IMR-90 (cell line): Measurements from ENCODE around the gene UBTD1. TPM values are rescaled to one million over a fixed set of nuclear protein-coding genes. Genes with fewer than 3 reads are reported as not detected.
A peak's percentile ranks its signal among the peaks of the same experiment; 100 is the strongest.

ENCODE experiments used
- ATAC-seq: fragments of 200-7000 bp; cut with Tn5 transposase; 2 replicates; pipeline ENCODE4 v1.9.1; 2020; ENCODE audit warnings: low read depth, mild to moderate bottlenecking, moderate library complexity
- BruUV-seq: library from RNA; stranded (reverse); fragments of 400-500 nt; replicated peaks from 2 replicates; lab custom pipeline; 2021; lab: Mats Ljungman, UMichigan
- CTCF ChIA-PET: fragments of 300-600 bp; formaldehyde crosslinking; extraction: SDS; loops from one replicate; lab custom pipeline; 2021; ENCODE audit warnings: antibody characterized with exemption; lab: Yijun Ruan, JAX
- POLR2A ChIA-PET: fragments of 300-600 bp; sonication (Branson Sonifier 250); formaldehyde crosslinking; loops from one replicate; lab custom pipeline; 2022; ENCODE audit warnings: antibody characterized with exemption; ENCODE audit not compliant: unreplicated experiment; lab: Charles Lee
- DNase-seq: peaks from one replicate; pipeline ENCODE4 v3.0.0; 2013
- H2AFZ ChIP-seq: replicated peaks from 2 replicates; pipeline ENCODE3; 2013; ENCODE audit warnings: low read length, mild to moderate bottlenecking; ENCODE audit not compliant: poor library complexity
- H2AK5ac ChIP-seq: 2 replicates; pipeline ENCODE4 v1.6.1; 2013; ENCODE audit warnings: low read depth, low read length, inconsistent platforms
- H2AK9ac ChIP-seq: replicated peaks from 2 replicates; pipeline ENCODE3; 2013; ENCODE audit warnings: mild to moderate bottlenecking, low read depth, low read length, moderate library complexity; ENCODE audit not compliant: poor library complexity
- H2BK120ac ChIP-seq: 2 replicates; pipeline ENCODE4 v1.6.1; 2013; ENCODE audit warnings: low read depth, low read length, inconsistent platforms
- H2BK15ac ChIP-seq: 3 replicates; pipeline ENCODE4 v1.6.1; 2013; ENCODE audit warnings: low read depth, low read length, inconsistent platforms
- H2BK20ac ChIP-seq: 2 replicates; pipeline ENCODE4 v1.6.1; 2013; ENCODE audit warnings: low read depth, mild to moderate bottlenecking, inconsistent platforms, low read length, moderate library complexity
- H2BK5ac ChIP-seq: 2 replicates; pipeline ENCODE4 v1.6.1; 2013; ENCODE audit warnings: mild to moderate bottlenecking, low read depth, low read length, inconsistent platforms; ENCODE audit not compliant: poor library complexity, severe bottlenecking
- H3K14ac ChIP-seq: replicated peaks from 2 replicates; pipeline ENCODE4 v1.6.1; 2013; ENCODE audit warnings: low read depth, low read length, inconsistent platforms
- H3K18ac ChIP-seq: 2 replicates; pipeline ENCODE4 v1.6.1; 2013; ENCODE audit warnings: low read depth, low read length, control low read depth
- H3K23ac ChIP-seq: 2 replicates; pipeline ENCODE4 v1.6.1; 2013; ENCODE audit warnings: low read depth, low read length, inconsistent platforms
- H3K27ac ChIP-seq: 2 replicates; pipeline ENCODE4 v1.5.1; 2013; ENCODE audit warnings: mild to moderate bottlenecking, control low read depth, low read length; ENCODE audit not compliant: insufficient read depth
- H3K27me3 ChIP-seq: 2 replicates; pipeline ENCODE4 v1.6.1; 2013; ENCODE audit warnings: low read length; ENCODE audit not compliant: control insufficient read depth, insufficient read depth
- H3K36me3 ChIP-seq: 2 replicates; pipeline ENCODE4 v1.6.1; 2013; ENCODE audit warnings: low read length, mixed read lengths; ENCODE audit not compliant: control insufficient read depth, insufficient read depth
- H3K4ac ChIP-seq: 2 replicates; pipeline ENCODE4 v1.6.1; 2013; ENCODE audit warnings: low read depth, low read length, inconsistent platforms
- H3K4me1 ChIP-seq: 2 replicates; pipeline ENCODE4 v1.6.1; 2013; ENCODE audit warnings: low read length, mixed read lengths; ENCODE audit not compliant: control insufficient read depth, insufficient read depth
- H3K4me2 ChIP-seq: 2 replicates; pipeline ENCODE4 v1.6.1; 2013; ENCODE audit warnings: low read depth, mild to moderate bottlenecking, control low read depth, low read length, moderate library complexity
- H3K4me3 ChIP-seq: 2 replicates; pipeline ENCODE4 v1.5.1; 2013; ENCODE audit warnings: low read depth, mild to moderate bottlenecking, control low read depth, low read length, moderate library complexity; ENCODE audit not compliant: insufficient read depth
- H3K56ac ChIP-seq: 2 replicates; pipeline ENCODE4 v1.6.1; 2013; ENCODE audit warnings: low read length, inconsistent platforms; ENCODE audit not compliant: insufficient read depth; ENCODE audit errors: extremely low read depth
- H3K79me1 ChIP-seq, 2 experiments: 2 replicates each; pipeline ENCODE4 v1.6.1; 2013; ENCODE audit warnings: low read length in 2 of 2, inconsistent platforms in 1 of 2, low read depth in 1 of 2
- H3K9ac ChIP-seq: 2 replicates; pipeline ENCODE4 v1.6.1; 2013; ENCODE audit warnings: low read depth, low read length, control low read depth
- H3K9me1 ChIP-seq: 2 replicates; pipeline ENCODE4 v1.6.1; 2013; ENCODE audit warnings: low read length, inconsistent platforms; ENCODE audit not compliant: insufficient read depth
- H3K9me3 ChIP-seq: 2 replicates; pipeline ENCODE4 v1.6.1; 2013; ENCODE audit warnings: low read length; ENCODE audit not compliant: control insufficient read depth, insufficient read depth
- H4K20me1 ChIP-seq: 2 replicates; pipeline ENCODE4 v1.6.1; 2013; ENCODE audit warnings: low read length, inconsistent platforms; ENCODE audit not compliant: insufficient read depth
- H4K5ac ChIP-seq: 2 replicates; pipeline ENCODE4 v1.6.1; 2013; ENCODE audit warnings: mild to moderate bottlenecking, low read depth, low read length, control low read depth
- H4K8ac ChIP-seq, 2 experiments: 2 replicates each; pipeline ENCODE4 v1.6.1; 2013; ENCODE audit warnings: low read depth in 2 of 2, low read length in 2 of 2, control low read depth in 1 of 2, inconsistent platforms in 1 of 2
- H4K91ac ChIP-seq: 2 replicates; pipeline ENCODE4 v1.6.1; 2013; ENCODE audit warnings: low read depth, low read length, inconsistent platforms; ENCODE audit not compliant: insufficient read depth
- CHD1 ChIP-seq: IDR thresholded peaks from 2 replicates; pipeline ENCODE4 v1.6.1; 2012; ENCODE audit warnings: low read depth, low read length, improper control_type of control experiment
- MXI1 ChIP-seq: IDR thresholded peaks from 2 replicates; pipeline ENCODE4 v1.6.1; 2012; ENCODE audit warnings: low read depth, mild to moderate bottlenecking, low read length, moderate library complexity, borderline replicate concordance
- NFE2L2 ChIP-seq: fragments of 150-350 bp; IDR thresholded peaks from 2 replicates; pipeline ENCODE4 v1.6.1; 2016; ENCODE audit warnings: low read depth, mild to moderate bottlenecking, low read length
- POLR2A ChIP-seq: IDR thresholded peaks from 2 replicates; pipeline ENCODE4 v1.6.1; 2012; ENCODE audit warnings: mild to moderate bottlenecking, low read depth, low read length
- RAD21 ChIP-seq: IDR thresholded peaks from 2 replicates; pipeline ENCODE4 v1.6.1; 2012; ENCODE audit warnings: low read length, improper control_type of control experiment
- RCOR1 ChIP-seq: IDR thresholded peaks from 2 replicates; pipeline ENCODE4 v1.6.1; 2012; ENCODE audit warnings: mild to moderate bottlenecking, low read length, improper control_type of control experiment; ENCODE audit not compliant: insufficient replicate concordance
- USF2 ChIP-seq: fragments of 150-350 bp; IDR thresholded peaks from 2 replicates; pipeline ENCODE4 v1.6.1; 2017; ENCODE audit warnings: mild to moderate bottlenecking, antibody characterized with exemption, low read length, low read depth
- WGBS, 2 experiments: methylation state at CpG; one replicate each; pipeline versions ENCODE4 v1.1.5 to v1.1.7; 2013; ENCODE audit warnings: missing lambda C conversion rate in 2 of 2; ENCODE audit not compliant: insufficient read length in 1 of 2; ENCODE audit errors: extremely low coverage in 2 of 2; 5-methylcytosine and 5-hydroxymethylcytosine counted together
- dilution Hi-C: fragments of 300-500 bp; cut with HindIII; formaldehyde crosslinking; loops from one replicate; pipeline ENCODE4 v1.14.3; 2018; ENCODE audit warnings: low sequenced_read_pairs; ENCODE audit not compliant: unreplicated experiment
- in situ Hi-C: fragments of 300-500 bp; cut with MboI; formaldehyde crosslinking; loops from 3 replicates; pipeline ENCODE4 v1.14.3; 2019; ENCODE audit warnings: low sequenced_read_pairs, inconsistent platforms, mixed read lengths
- intact Hi-C: fragments of 100-400 bp; cut with micrococcal nuclease; formaldehyde crosslinking; loops from 2 replicates; pipeline ENCODE4 v1.10.0; 2022
- polyA plus RNA-seq, 3 experiments: library from polyadenylated mRNA; depleted of rRNA; stranded (reverse); fragments of >200 nt; gene quantifications; 2 replicates each; pipeline ENCODE4 v1.2.3, GENCODE V29; 2012; ENCODE audit warnings: low replicate concordance in 1 of 3
- total RNA-seq: library from RNA; depleted of rRNA; stranded (reverse); fragments of >200 nt; gene quantifications from 2 replicates; pipeline ENCODE4 v1.2.3, GENCODE V29; 2012

Gene UBTD1
- total and polyA plus RNA-seq, 2 of the 4 experiments (the other 2 are of a cell fraction) = 21.9 to 44.9 TPM

GRCh38 chr10:97577701-97578100 lies 79.0 kb downstream of the UBTD1 start:
- Histone ChIP-seq H3K9me1 (peaks cover 11% of the 10 kb centered on the region), H2BK20ac (no peak overlapping the region), H3K23ac (no peak overlapping the region), H2AK5ac (no peak overlapping the region), H2BK5ac (no peak overlapping the region), H4K20me1 (no peaks in the 10 kb centered on the region), H3K18ac (no peak overlapping the region), H3K4me1 (peaks cover 13% of the 10 kb centered on the region), H4K91ac (no peak overlapping the region), H2BK120ac (no peak overlapping the region), H3K14ac (no peak overlapping the region), H3K27me3 (no peaks in the 10 kb centered on the region; the same call in 1 of the 2 replicates), H3K36me3 (no peaks in the 10 kb centered on the region), H3K4ac (no peak overlapping the region), H2AFZ (peak overlapping the region; percentile 49), H3K9ac (no peak overlapping the region), H2AK9ac (no peak overlapping the region), H3K56ac (no peak overlapping the region), H2BK15ac (no peak overlapping the region), H3K9me3 (no peaks in the 10 kb centered on the region), H4K8ac (no peak overlapping the region), H3K4me2 (no peak overlapping the region), H3K27ac (no peak overlapping the region), H3K4me3 (no peak overlapping the region), H3K79me1 (no peaks in the 10 kb centered on the region), H4K5ac (no peak overlapping the region)
- DNase-seq = no peak
- TF ChIP-seq CHD1 (no peak), MXI1 (no peak), RAD21 (no peak), USF2 (no peak), RCOR1 (no peak), POLR2A (no peak), NFE2L2 (no peak)
- intact Hi-C loops = no loop called here
- CTCF ChIA-PET = interaction anchor here (1.6 kb wide), 1 partner anchor 35 kb away, joined by 4 read pairs; no protein-coding TSS in a partner anchor
- no CpG with 5 or more reads among the region's 9 CpGs for WGBS, 2 experiments
- dilution Hi-C loops = no loop called here
- in situ Hi-C loops = loop anchor here (10.0 kb wide), 1 partner anchor 157 kb away; the partner anchor contains the start of gene ZFYVE27
- ATAC-seq = no peak
- POLR2A ChIA-PET = no interaction called here
- BruUV-seq = no TSS peak
